SK-N-MC (cell line): ENCODE data around the gene TBCCD1.
A peak's percentile ranks its signal among the peaks of the same experiment; 100 is the strongest.

Source experiments
- DNase-seq: peaks from one replicate; pipeline ENCODE4 v3.0.0-alpha.2; 2011; ENCODE audit warnings: low read depth, low spot score
- H3K27ac ChIP-seq: fragments of 200-600 bp; sonication (generic); 2 replicates; pipeline ENCODE4 v1.5.1; 2016; ENCODE audit warnings: mixed run types
- H3K36me3 ChIP-seq: fragments of 200-600 bp; sonication (generic); 2 replicates; pipeline ENCODE4 v1.6.1; 2017; ENCODE audit warnings: antibody characterized with exemption, low read length, mixed read lengths; ENCODE audit not compliant: insufficient read depth
- H3K4me3 ChIP-seq: fragments of 200-600 bp; sonication (generic); 2 replicates; pipeline ENCODE4 v1.5.1; 2016
- H3K9ac ChIP-seq: fragments of 200-600 bp; sonication (generic); 2 replicates; pipeline ENCODE4 v1.8.0; 2017; ENCODE audit warnings: mixed run types, mixed read lengths; ENCODE audit not compliant: insufficient read length
- H3K9me3 ChIP-seq: fragments of 200-600 bp; sonication (generic); 2 replicates; pipeline ENCODE4 v1.6.1; 2017; ENCODE audit warnings: low read depth, mild to moderate bottlenecking, antibody characterized with exemption, low read length, moderate library complexity, mixed read lengths
- EZH2 ChIP-seq: fragments of 200-600 bp; sonication (generic); IDR thresholded peaks from one replicate; pipeline ENCODE4 v1.6.1; 2017; ENCODE audit warnings: antibody characterized with exemption
- FOXP2 ChIP-seq: optimal IDR thresholded peaks from 2 replicates; pipeline ENCODE3; 2011; ENCODE audit warnings: mild to moderate bottlenecking, moderate library complexity; ENCODE audit not compliant: insufficient read depth; ENCODE audit errors: extremely low read length, control extremely low read depth
- POLR2AphosphoS5 ChIP-seq: IDR thresholded peaks from 2 replicates; pipeline ENCODE4 v1.6.1; 2012; ENCODE audit warnings: mild to moderate bottlenecking, low read depth, low read length, borderline replicate concordance

TBCCD1 gene

DNA sequence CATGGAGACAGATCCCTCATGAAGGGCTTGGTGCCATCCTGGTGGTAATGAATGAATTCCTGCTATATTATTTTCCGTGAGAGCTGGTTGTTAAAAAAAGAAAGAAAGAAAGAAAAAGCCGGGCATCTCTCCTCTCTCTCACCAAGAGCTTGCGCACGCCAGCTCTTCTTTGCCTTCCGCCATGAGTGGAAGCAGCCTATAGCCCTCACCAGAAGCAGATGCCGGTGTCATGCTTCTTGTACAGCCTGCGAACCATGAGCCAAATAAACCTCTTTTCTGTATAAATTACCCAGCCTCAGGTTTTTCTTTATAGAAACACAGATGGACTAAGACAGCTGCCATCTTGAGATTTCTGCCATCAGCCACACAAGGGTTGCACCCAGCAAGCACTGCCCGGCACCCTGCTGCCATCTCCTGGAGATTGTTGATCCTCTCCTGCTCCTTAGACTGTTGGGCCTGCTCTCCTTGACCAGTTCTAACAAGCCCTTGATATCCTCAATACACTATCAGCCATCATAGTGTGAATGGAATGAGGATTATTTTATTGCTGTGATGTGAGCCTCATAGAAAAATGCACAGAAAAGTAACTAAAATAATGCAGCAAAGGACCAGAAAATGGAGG is 42.2 kb upstream of the TBCCD1 start:
- TF ChIP-seq EZH2 (no peak), POLR2AphosphoS5 (no peak), FOXP2 (no peak)
- H3K27ac ChIP-seq = no peak overlapping the region
- no peaks in the 10 kb centered on the region for H3K9me3 ChIP-seq
- no peak overlapping the region for H3K9ac ChIP-seq
- H3K36me3 ChIP-seq = no peaks in the 10 kb centered on the region
- H3K4me3 ChIP-seq = no peak overlapping the region
- DNase-seq = no peak

DNA sequence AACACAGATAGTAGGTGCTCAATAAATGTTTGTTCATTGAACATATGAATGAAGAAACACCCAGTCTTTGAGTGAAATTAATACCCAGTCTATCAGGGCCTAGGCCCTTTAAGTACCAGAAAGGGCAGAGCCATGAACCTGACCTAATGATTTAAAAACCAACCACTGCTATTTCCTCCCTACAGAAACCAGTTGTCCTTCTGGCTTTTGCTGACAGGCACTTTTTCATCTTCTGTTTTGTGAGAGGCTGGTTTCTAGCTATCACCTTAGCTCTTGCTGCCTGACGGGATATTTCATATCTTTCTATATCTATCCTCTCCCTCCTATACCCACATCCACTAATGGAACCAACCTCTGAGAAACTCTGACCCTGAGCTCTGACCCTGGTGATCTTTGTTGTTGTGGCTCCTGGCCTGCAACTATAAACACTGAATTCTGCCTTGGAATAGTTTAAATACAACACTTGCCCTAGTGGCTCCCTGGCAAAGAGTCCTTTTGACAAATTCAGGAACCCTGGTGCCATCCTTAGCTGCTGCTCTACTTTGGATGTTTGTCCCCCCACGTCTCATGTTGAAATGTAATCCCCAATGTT is 41.6 kb upstream of the TBCCD1 start:
- Histone ChIP-seq H3K27ac (no peak overlapping the region), H3K9me3 (no peaks in the 10 kb centered on the region)
- TF ChIP-seq FOXP2 (no peak), POLR2AphosphoS5 (no peak), EZH2 (no peak)

DNA sequence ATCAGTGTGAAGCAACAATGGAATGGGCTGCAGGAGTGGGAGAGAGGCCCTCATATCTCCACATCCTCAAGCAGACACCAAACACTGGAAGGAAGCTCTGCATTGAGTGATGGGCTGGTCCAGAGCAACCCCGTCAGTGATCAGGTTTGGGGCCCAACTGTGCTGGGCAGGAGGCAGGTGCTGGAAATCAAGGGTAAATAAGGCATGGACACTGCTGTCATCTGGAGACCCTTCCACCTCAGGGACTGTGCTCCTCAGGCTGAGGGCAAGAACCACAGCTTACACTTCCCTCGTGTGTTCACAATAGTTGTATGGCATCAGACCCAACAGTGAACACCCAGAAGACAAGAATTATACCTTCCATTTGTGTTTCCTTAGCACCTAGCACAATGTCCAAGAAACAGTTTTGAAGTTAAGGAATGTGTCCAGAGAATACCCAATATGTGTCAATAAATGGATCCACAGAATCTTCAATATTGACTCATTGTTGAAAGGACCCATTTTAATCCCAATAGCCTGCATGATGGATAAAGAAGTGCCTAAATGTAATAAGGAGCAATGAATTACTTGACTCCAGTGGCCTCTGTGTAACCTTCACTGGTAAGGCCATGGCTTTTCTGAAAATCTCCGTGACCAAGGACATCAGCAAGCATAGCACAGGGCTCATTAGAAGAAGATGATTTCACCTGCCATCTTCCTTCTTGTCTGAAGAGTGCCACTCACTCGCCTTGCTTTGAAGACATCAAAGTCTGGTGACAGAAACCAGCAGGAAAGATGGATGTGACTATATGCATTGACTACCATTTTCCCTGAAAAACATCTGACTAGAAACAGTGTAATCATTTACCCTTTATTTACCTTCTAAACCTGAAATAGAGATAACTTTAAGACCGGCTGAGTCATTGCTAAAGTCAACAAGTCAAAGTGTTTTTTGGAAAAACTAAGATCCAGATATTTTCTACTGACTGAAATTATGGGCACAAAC is 38.7 kb upstream of the TBCCD1 start:
- DNase-seq = no peak
- no peak for TF ChIP-seq POLR2AphosphoS5
- TF ChIP-seq FOXP2 = no peak
- no peak for TF ChIP-seq EZH2
- no peaks in the 10 kb centered on the region for H3K9me3 ChIP-seq
- H3K9ac ChIP-seq = no peak overlapping the region
- no peaks in the 10 kb centered on the region for H3K36me3 ChIP-seq
- H3K27ac ChIP-seq = no peak overlapping the region
- no peak overlapping the region for H3K4me3 ChIP-seq

More for the DNA sequence above, 41.6 kb upstream of the TBCCD1 start:
- no peak for DNase-seq
- H3K9ac ChIP-seq = no peak overlapping the region
- H3K4me3 ChIP-seq = no peak overlapping the region
- H3K36me3 ChIP-seq = no peaks in the 10 kb centered on the region

DNA sequence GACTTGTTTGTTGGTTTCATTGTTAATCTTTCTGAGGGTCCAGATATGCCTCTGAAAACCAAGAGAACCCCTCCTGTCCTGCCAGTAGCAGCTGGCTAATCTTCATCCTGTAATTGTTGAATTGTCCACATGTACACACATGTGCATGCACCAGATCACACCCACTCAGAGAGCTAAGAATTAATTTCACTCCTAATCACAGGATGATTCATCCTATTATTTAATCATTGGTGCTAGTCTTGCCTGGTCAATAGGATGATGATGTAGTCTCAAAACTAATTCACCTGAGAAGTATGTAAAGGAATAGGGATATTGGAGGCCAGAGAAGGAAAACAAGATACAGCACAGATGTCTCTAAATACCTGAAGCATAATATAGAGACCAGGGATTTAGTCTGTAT is 37.9 kb upstream of the TBCCD1 start:
- no peak overlapping the region for H3K27ac ChIP-seq
- H3K4me3 ChIP-seq = no peak overlapping the region
- H3K9me3 ChIP-seq = no peaks in the 10 kb centered on the region
- no peak for TF ChIP-seq POLR2AphosphoS5
- TF ChIP-seq EZH2 = no peak
- no peak for TF ChIP-seq FOXP2
- DNase-seq = no peak
- no peaks in the 10 kb centered on the region for H3K36me3 ChIP-seq
- no peak overlapping the region for H3K9ac ChIP-seq

DNA sequence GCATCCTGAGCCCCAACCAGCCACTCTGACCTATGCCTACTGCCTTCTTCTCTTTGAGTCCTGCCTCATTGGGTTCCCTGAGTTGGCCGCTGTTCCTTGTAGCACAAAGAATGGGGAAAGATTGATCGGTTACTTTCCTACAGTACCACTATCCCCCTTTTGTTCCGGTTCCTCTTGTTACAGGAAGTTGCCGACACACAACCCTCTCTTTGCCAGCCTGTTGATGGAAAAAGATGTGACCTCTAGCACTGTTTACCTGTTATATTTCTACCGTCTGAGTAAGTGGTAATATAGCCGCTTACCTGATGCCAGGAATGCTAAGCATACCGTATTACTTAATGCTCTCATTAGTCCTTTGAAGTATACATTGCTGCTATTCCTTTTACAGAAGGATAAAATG is 36.0 kb upstream of the TBCCD1 start:
- no peaks in the 10 kb centered on the region for H3K9me3 ChIP-seq
- H3K27ac ChIP-seq = no peak overlapping the region
- no peaks in the 10 kb centered on the region for H3K36me3 ChIP-seq
- H3K4me3 ChIP-seq = no peak overlapping the region
- no peak for DNase-seq
- H3K9ac ChIP-seq = no peak overlapping the region
- TF ChIP-seq POLR2AphosphoS5 (no peak), EZH2 (no peak), FOXP2 (no peak)

DNA sequence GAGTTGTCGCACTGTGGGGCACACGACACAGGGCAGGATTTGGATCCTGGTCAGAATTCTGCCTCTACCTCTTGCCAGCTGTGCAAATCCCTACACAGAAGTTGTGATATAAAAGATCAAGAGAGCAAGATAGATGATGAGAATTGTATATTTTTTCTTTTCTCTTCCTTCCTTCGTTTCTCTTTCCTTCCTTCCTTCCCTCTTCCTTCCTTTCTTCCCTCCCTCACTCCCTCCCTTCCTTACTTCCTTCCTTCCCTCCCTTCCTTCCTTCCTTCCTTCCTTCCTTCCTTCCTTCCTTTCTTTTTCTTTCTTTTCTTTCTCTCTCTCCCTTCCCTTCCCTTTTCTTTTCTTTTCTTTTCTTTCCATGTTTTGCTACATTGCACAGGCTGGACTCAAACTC is 33.8 kb upstream of the TBCCD1 start:
- Histone ChIP-seq H3K4me3 (peak overlapping the region; percentile 0; the same call in 1 of the 2 replicates), H3K9me3 (no peaks in the 10 kb centered on the region), H3K27ac (peak overlapping the region; percentile 27), H3K9ac (no peak overlapping the region), H3K36me3 (no peaks in the 10 kb centered on the region)
- TF ChIP-seq FOXP2 = no peak
- TF ChIP-seq POLR2AphosphoS5 = no peak
- TF ChIP-seq EZH2 = no peak
- peak; percentile 22 for DNase-seq

DNA sequence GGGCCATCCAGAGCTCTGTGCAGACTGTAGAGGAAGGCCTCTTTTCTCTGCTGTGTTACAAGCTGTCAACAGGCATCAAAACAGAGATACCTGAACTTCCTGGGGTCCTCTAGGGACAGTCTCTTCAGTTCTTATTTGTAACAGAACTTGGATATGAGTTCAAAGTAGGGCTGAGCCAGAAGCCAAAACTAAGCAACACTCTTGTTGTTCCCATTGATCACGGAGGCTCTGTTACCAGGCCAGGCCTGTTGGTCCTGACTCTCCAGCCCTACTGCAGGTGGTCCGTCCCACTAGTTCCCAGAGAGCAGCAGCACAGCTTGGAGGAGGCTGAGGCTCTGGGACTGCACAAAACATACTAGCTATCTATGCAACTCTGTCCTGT is 32.6 kb upstream of the TBCCD1 start:
- Histone ChIP-seq H3K9me3 (no peaks in the 10 kb centered on the region), H3K9ac (no peak overlapping the region), H3K4me3 (no peak overlapping the region), H3K27ac (no peak overlapping the region), H3K36me3 (no peaks in the 10 kb centered on the region)
- TF ChIP-seq EZH2 (no peak), FOXP2 (no peak), POLR2AphosphoS5 (no peak)
- no peak for DNase-seq

DNA sequence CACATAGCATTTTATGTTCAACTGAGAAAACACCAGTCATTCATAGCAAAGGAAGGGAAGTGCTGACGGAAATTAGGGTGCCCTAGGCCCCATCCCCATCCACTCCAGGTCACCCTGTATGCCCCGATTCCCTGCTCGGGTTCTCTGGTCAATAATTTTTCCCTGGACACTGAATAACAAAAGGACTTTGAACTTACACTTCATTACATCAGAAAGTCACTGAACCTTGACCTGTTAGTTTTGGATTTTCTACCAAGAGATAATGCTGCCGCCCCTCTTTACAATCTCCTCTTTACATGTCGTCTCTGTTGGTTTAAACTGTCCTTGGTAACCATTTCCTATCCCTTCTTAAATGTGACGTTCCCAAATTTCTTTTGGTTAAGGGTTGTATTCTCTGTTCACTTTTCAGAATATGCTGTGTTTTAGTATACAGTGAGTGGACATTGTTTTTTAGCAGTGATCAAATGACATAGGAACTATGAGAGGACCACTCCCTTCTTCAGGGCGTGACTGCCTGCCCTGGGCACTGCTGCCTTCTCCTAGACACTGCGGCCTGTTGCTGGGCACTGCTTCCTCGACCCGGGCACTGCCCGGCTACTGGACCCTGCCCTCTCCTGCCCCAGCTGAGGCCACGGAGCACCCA is 32.1 kb upstream of the TBCCD1 start:
- Histone ChIP-seq H3K27ac (no peak overlapping the region), H3K4me3 (no peak overlapping the region), H3K9ac (no peak overlapping the region), H3K36me3 (no peaks in the 10 kb centered on the region), H3K9me3 (no peaks in the 10 kb centered on the region)
- TF ChIP-seq POLR2AphosphoS5 (no peak), FOXP2 (no peak), EZH2 (no peak)
- no peak for DNase-seq
